HG03196 (cell line): ENCODE measurements around the gene PUS1.

Experiments
- ATAC-seq: cut with Tn5 transposase; IDR thresholded peaks from one replicate; pipeline ENCODE4 v1.9.1; 2021; ENCODE audit not compliant: unreplicated experiment

The PUS1 gene

DNA sequence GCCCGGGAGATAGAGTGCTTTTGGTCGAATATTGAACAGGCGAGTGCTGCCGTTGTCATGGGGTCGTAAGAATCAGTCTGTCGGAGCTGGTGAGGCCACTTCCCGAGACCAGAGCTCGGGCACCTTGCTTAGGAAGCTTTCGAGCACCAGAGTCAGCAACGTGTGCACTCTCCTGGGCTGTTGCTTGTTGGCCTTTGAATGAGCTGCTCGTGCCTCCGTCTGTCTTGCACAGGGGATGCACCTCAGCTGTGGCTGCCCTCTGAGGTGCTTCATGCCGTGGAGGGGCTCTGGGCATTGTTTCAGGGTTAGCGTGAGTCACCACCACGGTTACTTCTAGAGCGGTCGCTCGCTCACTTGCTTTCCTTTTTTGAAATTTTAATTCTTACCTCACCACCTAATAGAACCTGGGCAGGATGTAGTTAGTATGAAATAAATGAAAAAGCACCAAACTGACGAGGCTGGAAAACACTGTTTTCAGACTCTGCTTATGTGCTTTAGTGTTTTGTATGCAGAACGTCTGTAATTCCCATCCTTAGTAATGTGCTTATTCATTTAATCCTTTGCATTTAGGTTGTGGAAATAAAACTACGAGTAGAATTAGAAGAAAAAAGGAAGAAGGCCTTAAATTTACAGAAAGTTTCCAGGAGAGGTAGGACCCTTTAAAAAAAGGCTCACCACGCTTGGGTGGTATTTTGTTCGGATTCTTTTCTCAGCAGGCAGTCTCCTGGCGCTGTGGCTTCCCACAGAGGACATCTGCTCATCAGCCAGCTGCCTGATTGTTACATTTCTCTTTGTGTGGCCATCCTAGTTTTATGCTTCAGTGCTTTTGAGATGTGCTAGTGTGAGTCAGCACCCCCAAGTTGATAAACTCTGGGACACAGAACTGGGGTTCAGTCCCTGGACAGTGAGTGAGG is 61.2 kb downstream of the PUS1 start:
- no peak for ATAC-seq

DNA sequence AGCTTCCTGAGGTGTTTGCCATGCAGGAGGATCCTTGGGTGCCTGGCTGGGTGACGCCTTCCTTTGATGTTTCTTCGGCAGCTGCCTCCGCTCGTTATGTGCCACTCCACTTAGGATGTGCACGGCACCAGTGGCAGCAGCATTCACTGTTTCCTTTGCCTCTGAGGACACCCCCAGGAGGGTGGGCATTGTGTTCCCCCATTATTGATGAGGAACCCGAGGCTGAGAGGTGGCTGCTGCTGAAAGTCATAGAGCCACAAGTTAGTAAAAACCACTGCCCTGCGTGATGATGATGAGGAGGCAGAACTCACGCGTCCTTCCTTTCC is 61.9 kb downstream of the PUS1 start:
- no peak for ATAC-seq

DNA sequence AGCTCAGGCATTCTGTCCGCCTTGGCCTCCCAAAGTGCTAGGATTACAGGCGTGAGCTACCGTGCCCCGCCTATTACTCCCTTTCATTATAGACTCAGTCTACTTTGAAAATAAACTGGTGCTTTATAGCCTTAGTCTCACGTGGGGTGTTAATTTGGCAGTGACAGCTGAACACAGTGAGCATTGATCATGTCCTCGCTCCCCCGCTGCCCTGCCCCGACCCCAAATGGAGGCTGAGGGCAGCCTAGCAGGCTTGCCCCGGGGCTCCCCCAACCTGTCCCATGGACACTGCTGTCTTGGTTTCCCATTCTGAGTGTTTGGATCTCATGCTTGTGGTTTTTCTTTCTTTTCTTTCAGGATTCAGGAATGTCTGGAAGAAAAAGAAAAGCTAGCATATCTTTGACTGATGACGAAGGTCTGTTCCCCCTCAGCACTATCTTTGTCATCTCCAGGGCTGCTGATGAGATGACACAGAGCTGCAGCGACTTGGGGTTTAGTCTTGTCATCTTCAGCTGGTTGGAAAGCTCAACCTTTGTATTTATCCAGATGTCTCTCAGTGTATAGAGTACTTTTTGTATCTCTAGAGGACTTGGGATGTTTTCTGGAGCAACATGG is 62.8 kb downstream of the PUS1 start:
- ATAC-seq: no peak

DNA sequence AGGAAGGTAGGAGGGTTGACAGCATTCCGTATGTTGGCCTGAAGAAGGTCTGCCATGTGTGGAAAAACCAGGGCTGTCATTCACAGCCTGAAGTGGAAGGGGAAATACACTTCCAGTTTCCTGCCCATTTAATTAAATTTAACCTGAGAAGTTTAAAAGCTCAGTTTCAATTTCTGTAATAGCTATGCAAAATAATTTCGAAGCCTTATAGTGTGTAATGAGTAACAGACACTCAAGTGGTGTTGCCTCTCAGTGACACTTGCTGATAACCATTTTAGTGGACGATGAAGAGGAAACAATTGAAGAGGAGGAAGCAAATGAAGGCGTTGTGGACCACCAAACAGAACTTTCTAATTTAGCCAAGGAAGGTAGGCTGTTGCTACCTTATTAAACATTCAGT is 65.5 kb downstream of the PUS1 start:
- ATAC-seq: peak; percentile 71
